GM12801 (cell line): Measurements from ENCODE around the gene NDST1.

Experiments
- TF ChIP-seq, protein P1 (sequence below): IDR thresholded peaks from one replicate; pipeline ENCODE4 v1.5.1; 2011; ENCODE audit warnings: control low read depth; ENCODE audit not compliant: insufficient read length; ENCODE audit errors: extremely low read depth

Gene NDST1

DNA sequence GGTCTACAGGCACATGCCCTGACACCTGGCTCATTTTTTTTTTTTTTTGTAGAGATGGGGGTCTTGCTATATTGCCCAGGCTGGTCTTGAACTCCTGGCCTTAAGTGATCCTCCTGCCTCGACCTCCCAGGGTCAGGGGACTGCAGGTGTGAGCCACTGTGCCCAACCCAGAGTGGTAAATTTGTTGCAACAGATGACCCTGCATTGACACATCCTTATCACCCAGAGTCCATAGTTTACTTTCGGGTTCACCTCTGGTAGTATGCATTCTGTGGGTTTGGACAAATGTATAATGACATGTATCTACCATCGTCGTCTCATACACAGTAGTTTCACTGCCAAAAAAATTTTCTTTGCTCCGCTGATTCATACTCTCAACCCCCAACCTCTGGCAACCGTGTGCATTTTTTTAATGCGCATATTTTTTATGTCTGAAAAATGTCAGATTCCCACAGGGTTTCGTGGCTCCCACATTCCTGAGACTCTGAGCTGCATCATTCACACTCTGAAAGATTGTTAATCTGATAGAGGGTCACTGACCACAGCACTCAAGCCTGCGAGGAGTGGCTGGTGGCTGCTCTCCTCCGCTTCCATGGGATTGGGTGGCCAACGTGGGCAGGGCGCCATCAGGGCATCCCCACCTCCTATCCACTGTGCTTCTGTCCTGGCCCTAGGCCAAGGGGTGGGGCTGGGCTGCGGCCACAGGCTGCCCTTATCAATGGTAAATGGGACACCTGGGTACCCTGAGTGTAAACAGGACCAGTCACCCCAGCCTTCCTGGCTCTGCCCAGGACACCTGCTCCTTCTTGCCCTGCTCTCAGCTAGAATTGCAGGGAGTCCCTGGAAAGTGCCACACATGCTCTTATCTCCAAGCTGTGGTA is 9.6 kb downstream of the NDST1 start:
- TF ChIP-seq, protein P1, sequence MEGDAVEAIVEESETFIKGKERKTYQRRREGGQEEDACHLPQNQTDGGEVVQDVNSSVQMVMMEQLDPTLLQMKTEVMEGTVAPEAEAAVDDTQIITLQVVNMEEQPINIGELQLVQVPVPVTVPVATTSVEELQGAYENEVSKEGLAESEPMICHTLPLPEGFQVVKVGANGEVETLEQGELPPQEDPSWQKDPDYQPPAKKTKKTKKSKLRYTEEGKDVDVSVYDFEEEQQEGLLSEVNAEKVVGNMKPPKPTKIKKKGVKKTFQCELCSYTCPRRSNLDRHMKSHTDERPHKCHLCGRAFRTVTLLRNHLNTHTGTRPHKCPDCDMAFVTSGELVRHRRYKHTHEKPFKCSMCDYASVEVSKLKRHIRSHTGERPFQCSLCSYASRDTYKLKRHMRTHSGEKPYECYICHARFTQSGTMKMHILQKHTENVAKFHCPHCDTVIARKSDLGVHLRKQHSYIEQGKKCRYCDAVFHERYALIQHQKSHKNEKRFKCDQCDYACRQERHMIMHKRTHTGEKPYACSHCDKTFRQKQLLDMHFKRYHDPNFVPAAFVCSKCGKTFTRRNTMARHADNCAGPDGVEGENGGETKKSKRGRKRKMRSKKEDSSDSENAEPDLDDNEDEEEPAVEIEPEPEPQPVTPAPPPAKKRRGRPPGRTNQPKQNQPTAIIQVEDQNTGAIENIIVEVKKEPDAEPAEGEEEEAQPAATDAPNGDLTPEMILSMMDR, result no peak

DNA sequence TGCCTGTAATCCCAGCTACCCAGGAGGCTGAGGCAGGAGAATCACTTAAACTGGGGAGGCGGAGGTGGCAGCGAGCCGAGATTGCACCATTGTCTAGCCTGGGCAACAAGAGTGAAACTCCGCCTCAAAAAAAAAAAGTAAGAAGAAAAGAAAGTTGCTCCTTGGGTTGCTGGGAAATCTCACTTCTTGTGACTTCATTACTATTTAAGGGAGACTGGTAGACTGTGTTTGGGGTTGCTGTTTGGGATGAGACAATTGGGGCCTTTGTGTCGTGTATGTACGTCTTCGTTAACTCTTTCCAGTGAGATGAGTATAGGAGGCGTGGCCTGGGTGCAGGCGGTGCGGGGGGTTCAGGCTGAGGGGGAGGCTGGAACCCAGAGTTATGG is 11.6 kb downstream of the NDST1 start:
- TF ChIP-seq, protein P1, result no peak

DNA sequence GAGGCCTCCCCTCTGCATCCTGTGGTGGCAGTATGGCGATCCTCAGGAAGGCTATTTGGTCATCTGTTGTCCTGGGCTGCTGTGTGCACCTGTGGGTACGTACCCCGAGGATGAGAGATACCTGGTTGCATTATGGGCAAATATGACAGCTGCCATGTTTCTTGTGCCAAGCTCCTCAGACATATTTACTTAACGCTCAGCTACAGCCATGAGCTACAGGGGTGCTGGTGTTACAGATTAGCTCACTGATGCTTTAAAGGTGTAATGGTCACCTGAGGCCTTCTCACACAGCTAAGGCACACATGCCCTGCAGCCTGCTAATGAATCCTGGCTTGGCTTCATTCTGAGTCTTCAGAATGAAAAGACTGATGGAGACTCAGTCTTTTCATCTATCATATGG is 12.0 kb downstream of the NDST1 start:
- TF ChIP-seq, protein P1, result no peak

DNA sequence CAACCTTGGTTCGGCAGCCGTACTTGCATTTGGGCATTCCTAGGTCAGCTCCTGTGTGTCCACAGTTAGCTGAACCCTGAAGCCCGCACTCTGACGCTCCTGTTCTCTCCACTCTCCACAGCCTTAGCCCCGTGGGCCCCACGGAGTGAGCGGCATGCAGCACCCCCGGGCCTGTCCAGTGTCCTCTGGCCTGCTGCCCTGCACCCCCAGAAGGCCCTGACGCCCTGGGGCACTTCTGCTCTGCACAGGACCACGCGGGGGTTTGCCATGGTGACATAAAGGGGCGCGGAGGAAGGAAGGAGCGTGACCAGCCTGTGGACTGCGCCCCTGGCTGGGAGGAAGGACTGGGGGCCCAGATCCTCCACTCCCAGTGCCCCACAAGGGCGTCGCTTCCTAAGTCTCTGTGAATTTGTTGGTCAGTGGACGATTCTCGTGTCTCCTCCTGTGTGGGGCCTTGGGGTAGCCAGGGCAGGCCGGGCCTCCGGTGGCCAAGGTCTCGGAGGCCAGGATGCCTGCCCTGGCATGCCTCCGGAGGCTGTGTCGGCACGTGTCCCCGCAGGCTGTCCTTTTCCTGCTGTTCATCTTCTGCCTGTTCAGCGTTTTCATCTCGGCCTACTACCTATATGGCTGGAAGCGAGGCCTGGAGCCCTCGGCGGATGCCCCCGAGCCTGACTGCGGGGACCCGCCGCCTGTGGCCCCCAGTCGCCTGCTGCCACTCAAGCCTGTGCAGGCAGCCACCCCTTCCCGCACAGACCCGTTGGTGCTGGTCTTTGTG is 13.0 kb downstream of the NDST1 start:
- TF ChIP-seq, protein P1, result no peak

DNA sequence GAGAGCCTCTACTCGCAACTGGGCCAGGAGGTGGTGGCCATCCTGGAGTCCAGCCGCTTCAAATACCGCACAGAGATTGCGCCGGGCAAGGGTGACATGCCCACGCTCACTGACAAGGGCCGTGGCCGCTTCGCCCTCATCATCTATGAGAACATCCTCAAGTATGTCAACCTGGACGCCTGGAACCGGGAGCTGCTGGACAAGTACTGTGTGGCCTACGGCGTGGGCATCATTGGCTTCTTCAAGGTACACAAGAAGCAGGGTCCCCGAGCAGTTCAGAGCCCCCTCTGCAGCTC is 13.5 kb downstream of the NDST1 start:
- TF ChIP-seq, protein P1, result no peak

DNA sequence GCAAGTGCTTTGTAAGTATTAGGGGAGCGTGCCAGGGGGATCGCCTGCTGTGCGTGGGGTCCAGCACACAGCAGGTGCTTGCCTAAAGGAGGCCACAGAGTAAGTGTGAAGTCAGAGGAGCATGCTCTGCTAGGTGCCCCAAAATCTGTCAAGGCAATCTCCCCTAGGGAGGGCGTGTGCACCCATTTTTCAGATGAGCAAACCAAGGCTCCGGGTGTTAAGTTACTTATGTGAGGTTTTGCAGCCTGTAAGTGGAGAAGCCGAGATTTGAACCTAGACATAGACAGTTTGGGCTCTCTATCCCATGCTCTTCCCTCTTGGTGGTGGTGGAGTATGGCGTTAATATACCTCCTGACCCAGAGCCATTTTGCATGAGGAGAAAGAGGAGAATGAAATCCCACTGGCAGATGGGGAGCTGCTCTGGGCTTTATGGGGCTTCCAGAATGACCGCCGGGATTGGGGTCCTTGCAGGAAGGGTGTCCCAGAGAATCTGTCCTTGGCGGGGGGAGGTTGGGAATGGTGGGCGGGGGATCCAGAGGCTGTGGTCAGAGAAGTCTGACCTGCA is 14.1 kb downstream of the NDST1 start:
- TF ChIP-seq, protein P1, result no peak
